Hepatocyte (in vitro differentiated cells): ENCODE results near the gene RNF141.

ENCODE experiments used
- CTCF ChIP-seq: fragments of 200-600 bp; sonication (generic); IDR thresholded peaks from 2 replicates; pipeline ENCODE4 v1.5.1; 2016; ENCODE audit warnings: antibody characterized with exemption, mild to moderate bottlenecking; ENCODE audit not compliant: poor library complexity
- EZH2 ChIP-seq: fragments of 200-600 bp; sonication (generic); IDR thresholded peaks from 2 replicates; pipeline ENCODE4 v1.6.1; 2016; ENCODE audit warnings: antibody characterized with exemption, mild to moderate bottlenecking, borderline replicate concordance
- EZH2phosphoT487 ChIP-seq: fragments of 200-600 bp; sonication (generic); IDR thresholded peaks from one replicate; pipeline ENCODE4 v1.6.1; 2018; ENCODE audit warnings: antibody characterized with exemption, mild to moderate bottlenecking, low read depth, moderate library complexity; ENCODE audit not compliant: unreplicated experiment, severe bottlenecking

- TF ChIP-seq CTCF, result no peak
- TF ChIP-seq EZH2, result no peak
- TF ChIP-seq EZH2phosphoT487, result no peak
Observed at GRCh38 chr11:10587388-10587787, 46.4 kb upstream of the RNF141 start.
